ENCODE measurements around the gene VAMP7. TPM values are rescaled to one million over a fixed set of nuclear protein-coding genes. Genes with fewer than 3 reads are reported as not detected.

The VAMP7 gene
- total and polyA plus RNA-seq, 2 of the 8 experiments (the other 6 are each of a cell fraction or from before 2014, with no cell fraction given): 14.2 to 22.1 TPM

DNA sequence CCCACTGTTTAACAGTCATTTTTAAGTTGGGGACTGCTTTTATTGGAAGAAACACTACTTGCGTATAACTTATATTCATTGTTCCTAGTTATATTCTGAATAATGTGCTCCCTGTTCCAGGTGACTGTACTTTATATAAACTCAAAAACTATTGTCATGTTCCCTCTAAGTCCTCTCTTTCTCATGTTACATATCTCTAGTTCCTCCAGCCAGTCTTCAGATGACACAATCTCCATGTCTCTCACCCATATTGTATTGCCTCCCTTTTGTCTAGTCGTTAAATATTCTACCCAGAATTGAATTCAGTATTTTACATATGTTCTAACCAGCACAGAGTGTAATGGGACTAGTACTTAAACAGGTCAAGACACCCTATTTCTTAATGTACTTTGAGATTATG lies 5.3 kb downstream of the VAMP7 start:
- H2AK5ac ChIP-seq (ENCODE audit: low read depth, low read length): no peak overlapping the region
- H4K20me1 ChIP-seq (replicated peaks in 1 of 2; ENCODE audit: control insufficient read depth in 1 of 2, insufficient read depth in 2 of 2, low read length in 2 of 2): peaks cover 2% of the 10 kb centered on the region in 2 experiments
- no peak overlapping the region for H2BK20ac ChIP-seq (ENCODE audit: low read length)
- H2BK12ac ChIP-seq (ENCODE audit: low read depth, low read length): no peak overlapping the region
- peaks cover 0 to 13% of the 10 kb centered on the region in 2 experiments; a peak in 2 of 4 replicates for H3K79me2 ChIP-seq (ENCODE audit: control insufficient read depth in 1 of 2, insufficient read depth in 2 of 2, low read length in 2 of 2)
- H2BK15ac ChIP-seq (ENCODE audit: low read length): no peak overlapping the region
- peaks cover 3% of the 10 kb centered on the region; the same call in 1 of the 2 replicates for H3K23me2 ChIP-seq (ENCODE audit: low read depth, low read length)
- H3K9me3 ChIP-seq (ENCODE audit: insufficient read depth in 2 of 2, low read depth in 1 of 2, low read length in 1 of 2): peaks cover 9 to 54% of the 10 kb centered on the region in 2 experiments; a peak in 3 of 4 replicates
- no peak overlapping the region for H3K14ac ChIP-seq (ENCODE audit: insufficient read length)
- no peaks in the 10 kb centered on the region for H3K4me1 ChIP-seq (replicated peaks in 1 of 4; ENCODE audit: control insufficient read depth in 3 of 4, insufficient read depth in 4 of 4, low read length in 3 of 4)
- FAIRE-seq: no peak
- H2AFZ ChIP-seq (ENCODE audit: low read length): no peak overlapping the region
- H3K27me3 ChIP-seq (replicated peaks in 1 of 4; ENCODE audit: control insufficient read depth in 3 of 4, extremely low read depth in 1 of 4, insufficient read depth in 3 of 4, low read length in 3 of 4): no peaks in the 10 kb centered on the region
- H3K4me2 ChIP-seq (ENCODE audit: insufficient read depth in 1 of 2, low read depth in 2 of 2, low read length in 2 of 2): no peak overlapping the region
- H3K18ac ChIP-seq (ENCODE audit: extremely low read depth, low read length): no peak overlapping the region
- no peak overlapping the region for H4K5ac ChIP-seq (ENCODE audit: insufficient read length, low read depth, low read length)
- H3K4ac ChIP-seq (replicated peaks; ENCODE audit: insufficient read length, low read depth, low read length): no peak overlapping the region
- POLR2A ChIA-PET (ENCODE audit: partially characterized antibody): no interaction called here
- H2BK5ac ChIP-seq (ENCODE audit: low read depth, low read length): no peak overlapping the region
- H2BK120ac ChIP-seq (replicated peaks; ENCODE audit: low read depth, low read length): no peak overlapping the region
- WGBS, 2 experiments (ENCODE audit: extremely low coverage in 1 of 2, insufficient coverage in 1 of 2, insufficient read length in 1 of 2, insufficient replicate concordance in 2 of 2, low coverage in 1 of 2, low lambda C conversion rate in 2 of 2, missing lambda C conversion rate in 1 of 2): 78% methylated on average over 2 of the region's 2 CpGs; no CpG with 5 or more reads in 1 of the 2 experiments
- CTCF ChIA-PET (ENCODE audit: partially characterized antibody): no interaction called here
- H4K91ac ChIP-seq (replicated peaks; ENCODE audit: insufficient read length, low read length): no peak overlapping the region
- no peak for TF ChIP-seq RXRA (IDR thresholded peaks at IDR 0.05; ENCODE audit: insufficient read depth, low read depth, low read length)
- no peak for TF ChIP-seq BRCA1 (IDR thresholded peaks at IDR 0.05; ENCODE audit: low read depth, low read length)
- no peak overlapping the region for H4K8ac ChIP-seq (ENCODE audit: extremely low read depth, insufficient read depth, low read length)
- no peak overlapping the region for H3K9ac ChIP-seq (replicated peaks in 1 of 4; ENCODE audit: extremely low read depth in 1 of 4, low read depth in 3 of 4, low read length in 3 of 4)
- H3K36me3 ChIP-seq (ENCODE audit: control insufficient read depth in 2 of 4, insufficient read depth in 4 of 4, low read length in 3 of 4): peaks cover 0 to 4% (median 1%) of the 10 kb centered on the region in 4 experiments; a peak in 2 of 8 replicates
- no peak overlapping the region for H3K4me3 ChIP-seq (ENCODE audit: extremely low read depth in 1 of 4, insufficient read depth in 2 of 4, low read depth in 3 of 4, low read length in 4 of 4)
- no peak overlapping the region for H3K23ac ChIP-seq (ENCODE audit: insufficient read length)
- H3K79me1 ChIP-seq (ENCODE audit: low read depth, low read length): 0 out of 2 replicates have a peak, but pooled peaks cover 2% of the 10 kb centered on the region
- no peak overlapping the region for H3K27ac ChIP-seq (ENCODE audit: low read depth, low read length)
- no peak overlapping the region for H3K56ac ChIP-seq (replicated peaks; ENCODE audit: insufficient read length, low read depth, low read length)
- no peak for DNase-seq (ENCODE audit: low read depth in 1 of 2, low spot score in 2 of 2)
